Left hindlimb (tissue), 1 donor: Measurements from ENCODE around the gene CCDC15.
"Not testable (repeated sequence)": the region's sequence is repeated elsewhere in the genome, so short reads cannot be mapped to it uniquely, and the experiment has no call there.

ENCODE experiments used
- DNase-seq: peaks from one replicate; pipeline ENCODE4 v3.0.0-alpha.2; 2018

Gene CCDC15

DNA sequence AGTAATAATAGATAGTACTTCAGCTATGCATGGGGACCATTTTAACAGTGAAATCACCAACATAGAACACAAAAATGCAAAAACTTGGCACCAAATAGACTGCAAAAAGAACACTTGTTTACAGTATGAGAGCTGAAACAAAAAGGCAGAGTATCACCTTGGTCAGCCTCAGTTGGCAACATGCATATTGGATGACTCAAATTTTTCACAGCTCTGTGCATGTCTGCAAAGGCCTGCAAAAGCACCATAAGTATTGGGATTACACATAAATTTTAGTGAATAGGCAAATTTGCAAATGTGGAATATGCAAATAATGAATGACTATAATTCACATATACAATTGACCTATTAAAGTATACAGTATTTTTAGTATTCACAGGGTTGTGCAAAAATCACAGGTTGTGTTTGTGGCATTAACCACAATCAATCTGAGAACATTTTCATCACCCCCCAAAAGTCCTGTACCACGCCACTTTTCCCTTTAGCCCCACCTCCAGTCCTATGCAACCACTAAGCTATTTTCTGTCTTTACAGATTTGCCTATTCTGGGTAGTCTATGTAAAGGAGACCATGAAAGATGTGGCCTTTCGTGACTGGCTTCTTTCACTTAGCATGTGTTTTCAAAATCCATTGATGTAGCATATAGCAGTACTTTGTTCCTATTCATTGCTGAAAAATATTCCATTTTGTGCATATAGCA, 47.2 kb downstream of the CCDC15 start:
- DNase-seq, result no peak

DNA sequence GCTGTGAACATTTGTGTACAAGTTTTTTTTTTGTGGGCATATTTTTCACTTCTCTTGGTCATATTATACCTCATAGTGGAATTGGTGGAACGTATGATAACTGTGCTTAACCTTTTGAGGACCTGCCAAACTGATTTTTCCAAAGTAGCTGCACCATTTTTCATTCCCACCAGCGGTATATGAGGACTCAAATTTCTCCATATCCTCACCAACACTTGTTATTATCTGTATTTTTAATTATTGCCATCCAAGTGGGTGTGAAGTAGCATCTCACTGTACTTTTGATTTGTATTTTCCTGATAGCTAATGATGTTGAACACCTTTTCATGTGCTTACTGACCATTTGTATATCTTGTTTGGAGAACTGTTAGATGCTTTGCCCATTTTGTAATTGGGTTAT, 47.8 kb downstream of the CCDC15 start:
- DNase-seq, result no peak

DNA sequence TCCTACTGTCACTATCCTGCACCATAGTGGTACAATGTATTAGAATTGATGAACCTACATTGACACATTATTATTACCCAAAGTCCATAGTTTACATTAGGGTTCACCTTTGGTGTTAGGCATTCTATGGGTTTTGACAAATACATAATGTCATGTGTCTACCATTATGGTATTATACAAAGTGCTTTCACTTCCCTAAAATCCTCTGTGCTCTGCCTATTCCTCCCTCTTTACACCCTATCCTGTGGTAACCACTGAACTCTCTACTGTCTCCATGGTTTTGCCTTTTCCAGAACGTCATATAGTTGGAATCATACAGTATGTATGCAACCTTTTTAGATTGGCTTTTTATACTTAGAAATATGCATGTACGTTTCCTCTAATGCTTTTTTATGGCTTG, 51.5 kb downstream of the CCDC15 start:
- no peak for DNase-seq

DNA sequence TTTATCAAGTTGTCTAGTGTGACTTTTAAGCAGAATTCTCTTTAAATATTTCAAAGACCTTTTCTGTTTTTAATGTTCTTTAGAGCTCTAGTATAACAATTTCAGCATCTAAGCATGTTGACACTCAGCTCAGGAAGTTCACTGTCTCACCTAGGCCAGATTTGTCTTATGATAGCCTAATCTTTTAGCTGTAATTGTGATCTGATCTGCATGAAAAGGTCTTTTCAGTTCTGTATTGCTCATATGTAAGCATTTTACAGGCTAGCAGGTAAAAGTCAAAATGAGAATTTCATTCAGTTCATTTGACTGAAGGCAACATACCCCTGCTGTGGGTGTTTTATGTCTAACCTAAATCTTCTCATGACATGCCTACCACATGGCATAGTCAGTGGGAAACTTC, 62.4 kb downstream of the CCDC15 start:
- DNase-seq, result no peak

DNA sequence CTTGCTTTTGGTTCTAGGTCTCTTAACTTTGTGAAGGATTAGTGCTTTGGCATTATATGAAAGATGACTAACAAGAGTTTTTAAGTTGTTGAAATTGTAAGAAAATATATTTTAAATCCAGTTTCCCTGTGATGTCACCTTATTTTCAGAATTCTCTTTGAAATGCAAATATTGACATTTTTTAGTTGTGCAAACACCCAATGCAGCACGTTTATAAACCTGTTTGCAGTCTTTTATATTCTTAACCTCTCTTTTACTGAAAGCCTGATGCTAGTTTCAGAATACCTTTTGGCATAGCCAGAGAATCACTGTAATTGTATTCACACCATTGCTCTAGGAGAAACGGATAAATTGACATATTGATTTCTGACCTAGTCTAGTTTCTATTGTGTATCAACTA, 66.3 kb downstream of the CCDC15 start:
- no peak for DNase-seq

DNA sequence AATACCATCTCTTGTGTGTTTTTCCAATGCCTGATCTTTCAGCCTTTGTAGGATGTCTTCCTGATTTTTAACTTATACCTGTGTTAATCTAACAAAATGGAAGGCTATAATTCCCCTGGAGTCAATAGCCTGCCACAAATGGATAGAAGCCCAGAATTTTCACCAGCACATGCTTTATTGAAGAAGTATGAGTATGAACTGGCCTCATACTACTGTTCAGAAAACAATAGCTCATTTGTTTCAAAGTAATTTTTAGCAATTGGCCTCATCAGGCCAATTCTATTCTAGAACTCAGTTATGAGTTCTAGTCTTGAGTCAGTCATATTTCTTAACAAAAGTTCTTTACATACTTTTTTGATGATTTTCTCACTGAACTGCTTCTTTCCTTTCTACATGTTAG, 68.5 kb downstream of the CCDC15 start:
- no peak for DNase-seq

DNA sequence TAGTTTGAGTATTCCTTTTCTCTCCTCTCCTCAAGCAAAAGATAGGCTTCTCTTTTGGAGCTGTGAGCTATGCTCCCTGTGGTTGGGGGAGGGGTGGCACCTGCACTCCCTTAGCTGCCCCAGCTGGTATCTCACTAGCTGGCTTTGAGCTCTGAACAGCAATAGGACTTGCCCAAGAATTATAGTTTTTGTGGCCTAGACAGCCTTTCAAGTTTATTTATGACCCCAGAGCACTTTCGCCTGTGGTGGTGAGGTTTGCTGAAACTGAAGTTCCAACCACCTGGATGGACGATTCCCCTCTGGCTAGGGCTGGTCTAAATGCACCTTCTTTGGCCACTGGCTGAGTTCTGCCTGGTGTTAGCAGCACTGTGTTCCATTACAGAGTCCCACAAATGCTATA, 72.0 kb downstream of the CCDC15 start:
- no peak for DNase-seq

DNA sequence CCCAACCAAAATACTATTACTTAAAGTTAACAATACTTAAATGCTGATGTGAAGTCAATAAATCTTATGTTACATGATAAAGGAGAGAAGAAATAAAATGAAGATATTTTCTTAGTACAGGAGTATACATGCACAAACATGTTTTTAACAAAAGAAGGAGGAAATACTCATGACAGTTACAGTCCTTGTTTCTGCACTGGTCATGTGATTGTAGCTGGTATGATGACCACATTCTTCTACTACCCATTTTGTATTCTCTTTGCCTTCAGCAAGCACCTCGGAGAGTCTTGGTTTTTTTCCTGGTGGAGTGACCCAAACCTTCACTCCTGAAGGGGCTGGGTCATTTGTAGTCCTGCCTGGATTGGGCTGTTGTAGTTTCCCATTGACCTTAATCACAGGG, 75.4 kb downstream of the CCDC15 start:
- DNase-seq, result not testable (repeated sequence)

DNA sequence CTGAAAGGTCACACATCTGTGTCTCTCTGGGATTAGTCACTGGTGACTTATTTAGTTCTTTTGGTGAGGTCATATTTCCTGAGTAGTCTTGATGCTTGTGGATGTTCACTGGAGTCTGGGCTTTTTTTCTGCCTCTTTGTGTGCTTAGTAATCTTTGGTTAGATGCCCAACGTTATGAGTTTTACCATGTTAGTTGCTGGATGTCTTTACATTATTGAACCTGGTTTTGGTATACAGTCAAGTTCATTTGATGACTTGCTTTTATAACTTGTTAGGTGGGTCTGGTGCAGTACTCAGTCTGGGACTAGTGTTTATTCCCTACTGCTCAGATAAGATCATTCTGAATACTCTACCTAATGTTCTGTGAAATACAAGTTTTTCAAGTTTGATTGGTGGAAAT, 82.9 kb downstream of the CCDC15 start:
- DNase-seq, result no peak

DNA sequence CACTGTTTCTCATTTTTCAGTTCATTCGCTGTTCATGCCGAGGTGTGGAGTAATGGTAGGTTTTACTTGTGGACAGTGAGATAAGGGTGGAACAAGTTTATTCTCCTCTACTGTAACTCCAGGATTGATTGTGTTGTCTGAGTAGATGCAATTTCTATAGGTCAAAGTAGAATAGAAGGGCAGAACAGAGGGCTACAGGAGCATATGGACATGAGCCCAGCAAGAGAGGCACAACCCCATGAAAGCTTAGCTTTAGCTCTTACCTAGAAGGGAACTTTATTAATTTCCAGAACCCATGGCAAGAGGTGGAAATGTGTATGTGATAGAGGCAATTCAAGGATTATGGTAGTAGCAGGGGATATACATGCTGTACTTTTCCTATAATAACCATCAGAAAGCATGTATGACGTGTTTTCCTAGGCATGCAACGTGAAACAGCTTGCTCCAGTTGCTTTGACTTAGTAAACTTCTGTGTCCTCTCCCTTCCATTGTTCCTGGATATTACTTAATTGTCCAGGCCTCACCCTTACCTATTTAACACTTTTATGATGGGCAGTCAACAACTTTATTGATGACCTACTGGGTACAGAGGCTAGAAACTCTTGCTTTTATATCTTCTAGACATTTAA, 95.3 kb downstream of the CCDC15 start:
- no peak for DNase-seq

DNA sequence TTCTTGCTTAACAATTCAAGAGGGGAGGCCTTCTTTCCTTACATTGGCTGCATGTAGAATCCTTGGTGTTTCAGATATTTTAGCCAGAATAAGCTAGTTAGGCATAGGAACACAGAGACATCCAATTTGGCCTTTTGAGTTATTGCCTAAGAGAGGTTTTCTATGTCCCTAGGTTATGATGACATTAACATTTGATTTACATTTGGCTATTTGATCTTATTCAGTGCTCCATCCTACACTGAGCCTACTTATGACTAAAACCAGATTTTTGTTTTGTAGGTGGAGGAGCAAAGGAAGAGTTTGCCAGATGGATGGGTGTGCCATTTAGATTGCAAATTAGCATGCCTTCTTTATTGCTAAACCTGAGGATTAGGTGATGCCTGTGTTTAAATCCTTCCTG, 98.0 kb downstream of the CCDC15 start:
- no peak for DNase-seq

DNA sequence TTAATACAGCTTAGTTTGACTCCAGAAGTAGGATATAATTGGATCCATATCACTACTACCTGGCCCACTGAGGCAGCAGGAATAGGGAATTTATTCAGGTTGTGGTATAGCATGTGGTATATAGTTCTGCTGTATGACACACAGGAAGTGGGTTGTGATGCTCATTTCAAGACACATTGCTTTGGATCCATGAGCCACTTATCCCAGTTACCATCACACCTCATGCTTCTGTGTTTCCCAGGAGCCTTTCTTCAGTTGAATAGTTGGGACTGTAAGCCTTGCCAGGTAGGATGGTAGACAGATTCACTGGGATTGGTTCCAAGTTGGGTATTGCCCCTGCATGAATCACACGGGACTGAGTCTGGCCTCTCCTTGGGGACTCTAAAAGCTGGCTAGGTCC, 99.2 kb downstream of the CCDC15 start:
- no peak for DNase-seq

DNA sequence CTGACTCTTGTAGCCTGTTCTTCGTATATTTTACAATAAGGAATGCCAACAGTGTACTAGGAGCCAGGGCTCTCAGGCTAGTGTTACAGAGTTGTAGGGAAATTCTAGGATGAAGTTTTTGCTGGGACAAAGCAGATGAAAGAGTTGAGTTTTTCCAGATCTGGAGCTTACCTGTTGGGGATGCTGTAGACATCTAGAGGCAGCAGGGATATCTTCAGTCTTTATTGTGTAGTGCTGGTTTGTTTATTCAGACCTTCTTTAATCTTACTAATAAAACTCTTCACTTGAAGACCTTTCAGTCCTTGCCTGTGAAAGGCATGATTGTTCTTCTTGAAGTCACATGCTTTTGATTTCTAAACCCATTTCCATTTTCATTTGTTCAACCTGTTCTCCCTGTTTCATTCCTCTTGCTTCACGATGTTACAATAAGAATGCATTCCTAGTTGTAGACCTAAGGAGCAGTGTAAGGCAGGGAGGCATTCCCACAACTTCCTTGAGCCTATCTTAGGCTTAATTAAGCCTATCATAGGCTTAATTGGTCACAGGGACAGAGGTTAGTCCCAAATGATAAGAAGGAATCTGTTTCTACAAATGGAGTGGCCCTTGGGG, 101.2 kb downstream of the CCDC15 start:
- DNase-seq, result no peak

DNA sequence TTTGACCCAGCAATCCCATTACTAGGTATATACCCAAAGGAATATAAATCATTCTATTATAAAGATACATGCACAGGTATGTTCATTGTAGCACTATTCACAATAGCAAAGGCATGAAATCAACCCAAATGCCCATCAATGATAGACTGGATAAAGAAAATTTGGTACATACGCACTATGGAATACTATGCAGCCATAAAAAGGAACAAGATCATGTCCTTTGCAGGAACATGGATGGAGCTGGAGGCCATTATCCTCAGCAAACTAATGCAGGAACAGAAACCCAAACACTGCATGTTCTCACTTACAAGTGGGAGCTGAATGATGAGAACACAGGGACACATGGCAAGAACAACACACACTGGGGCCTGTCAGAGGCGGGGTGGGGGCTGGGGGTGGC, 102.1 kb downstream of the CCDC15 start:
- DNase-seq, result not testable (repeated sequence)

DNA sequence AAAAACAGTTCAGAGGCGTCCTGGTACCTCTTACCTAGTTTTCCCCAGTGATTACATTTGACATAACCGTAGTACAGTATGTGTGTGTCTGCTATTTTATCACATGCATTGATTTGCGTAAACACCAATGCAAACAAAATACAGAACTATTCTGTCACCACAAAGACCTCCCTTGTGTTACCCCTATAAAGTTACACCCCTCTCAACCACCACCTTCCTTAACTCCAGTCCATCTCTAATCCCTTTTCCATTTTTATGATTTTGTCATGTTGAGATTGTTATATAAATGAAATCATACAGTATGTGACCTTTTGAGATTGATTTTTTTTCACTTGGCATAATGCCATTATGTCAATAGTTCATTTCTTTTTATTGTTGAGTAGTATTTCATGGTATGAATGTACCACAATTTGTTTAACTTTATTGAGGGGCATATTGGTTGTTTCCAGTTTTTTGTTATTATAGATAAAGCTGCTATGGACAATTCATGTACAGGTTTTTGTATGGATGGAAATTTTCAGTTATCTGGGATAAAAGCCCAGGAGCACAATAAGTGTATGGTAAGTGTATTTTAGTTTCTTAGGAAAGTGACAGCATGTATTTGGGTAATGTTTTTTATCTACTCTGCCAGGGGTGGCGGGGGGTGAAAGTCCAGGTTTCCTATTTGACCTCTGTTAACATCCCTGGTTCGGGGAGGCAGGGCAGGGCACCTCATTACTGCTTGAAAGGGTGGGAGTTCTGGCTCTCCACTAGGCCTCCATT, 103.1 kb downstream of the CCDC15 start:
- no peak for DNase-seq

DNA sequence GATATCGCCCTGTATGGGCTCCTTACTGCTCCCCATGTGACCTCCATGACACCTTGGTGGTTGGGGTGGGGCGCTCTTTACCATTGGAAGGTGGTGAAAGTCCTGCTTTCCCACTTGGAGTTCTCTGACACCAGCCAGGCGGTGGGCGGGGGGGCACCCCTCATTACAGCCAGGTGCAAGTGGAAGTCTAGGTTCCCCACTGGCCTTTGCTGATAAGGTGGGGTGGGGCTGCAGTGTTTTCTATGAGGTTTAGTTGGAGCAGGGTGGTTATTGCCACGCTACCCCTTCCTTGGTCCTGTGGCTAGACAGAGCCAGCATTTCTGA, 103.7 kb downstream of the CCDC15 start:
- no peak for DNase-seq

DNA sequence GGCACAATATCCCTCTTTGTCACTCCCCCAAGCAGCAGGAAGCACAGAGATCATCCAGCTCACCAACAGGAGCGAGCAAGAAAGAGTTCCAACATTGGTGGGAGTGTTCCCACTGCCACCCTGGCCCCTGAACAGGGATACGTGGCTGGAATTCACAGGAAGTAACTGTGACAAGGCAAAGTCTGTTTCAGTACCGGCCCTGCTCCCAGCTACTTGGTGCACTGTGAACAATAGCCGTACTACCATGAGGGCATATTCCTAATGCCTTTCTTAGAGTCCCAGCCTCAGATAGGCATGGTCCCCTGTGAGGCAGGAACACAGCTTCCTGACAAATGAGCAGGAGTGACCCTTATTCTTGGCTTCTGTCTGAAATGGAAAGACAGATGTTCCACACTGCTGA, 107.3 kb downstream of the CCDC15 start:
- DNase-seq, result no peak

DNA sequence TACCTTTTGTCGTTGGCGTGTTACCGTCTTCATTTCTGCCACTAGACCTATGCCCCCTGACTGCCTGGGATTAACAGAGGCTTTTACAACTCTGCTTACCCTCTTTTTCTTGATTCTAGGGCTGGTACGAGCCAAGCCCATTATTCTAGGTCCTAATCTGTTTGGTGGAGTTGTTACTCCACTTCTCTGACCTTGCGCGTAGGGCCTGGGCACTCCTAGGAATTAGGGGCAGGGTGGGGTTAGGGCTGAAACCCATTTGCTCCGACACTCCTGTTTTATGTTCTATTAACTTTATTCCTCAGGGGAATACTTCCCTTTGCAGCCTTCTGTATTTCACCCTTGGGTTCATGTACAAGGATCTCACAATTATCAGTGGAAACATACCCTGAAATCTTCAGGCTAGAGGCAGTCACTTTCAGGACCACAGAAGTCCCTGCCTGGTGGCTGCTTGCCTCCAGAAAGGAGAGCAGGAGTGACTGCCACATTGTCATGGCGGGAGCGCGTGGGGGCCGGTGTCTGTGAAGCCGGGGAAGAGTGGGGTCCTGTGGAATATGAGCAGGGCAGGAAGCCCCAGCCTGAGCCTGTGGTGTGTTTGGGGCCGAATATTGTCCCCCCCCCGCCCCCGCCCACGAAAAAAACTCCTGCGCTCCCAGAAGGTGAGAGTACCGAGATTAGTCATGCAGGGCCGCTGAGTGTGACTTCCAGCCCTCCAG, 108.4 kb downstream of the CCDC15 start:
- DNase-seq, result no peak

DNA sequence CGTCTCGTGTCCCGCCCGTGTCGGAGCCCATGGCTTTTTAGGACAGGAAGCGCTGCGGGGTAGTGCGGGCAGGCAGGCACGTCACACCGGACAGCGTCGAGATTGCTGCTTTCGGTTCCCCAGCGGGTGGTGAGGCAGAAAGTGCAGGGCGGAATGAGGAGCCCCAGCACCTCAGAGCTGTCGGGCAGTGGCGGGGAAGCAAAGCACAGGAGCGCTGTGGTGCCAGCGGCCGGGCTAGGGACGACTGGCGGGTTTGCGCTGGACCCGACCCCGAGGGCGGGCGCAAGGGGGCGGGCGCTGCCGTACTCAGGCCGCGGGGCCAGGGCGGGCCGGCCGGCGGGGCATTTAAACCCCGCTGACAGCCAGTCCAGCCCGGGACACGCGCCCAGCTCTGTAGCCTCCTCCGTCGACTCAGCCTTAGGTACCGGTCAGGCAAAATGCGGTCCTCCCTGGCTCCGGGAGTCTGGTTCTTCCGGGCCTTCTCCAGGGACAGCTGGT, 109.0 kb downstream of the CCDC15 start, which contains the start of gene SLC37A2:
Gene SLC37A2, plus strand, starts transcription at position 375 of the 498 bp plus-strand sequence. Its CDS starts 63 bp downstream, at position 438.
- DNase-seq, result peak; percentile 71

DNA sequence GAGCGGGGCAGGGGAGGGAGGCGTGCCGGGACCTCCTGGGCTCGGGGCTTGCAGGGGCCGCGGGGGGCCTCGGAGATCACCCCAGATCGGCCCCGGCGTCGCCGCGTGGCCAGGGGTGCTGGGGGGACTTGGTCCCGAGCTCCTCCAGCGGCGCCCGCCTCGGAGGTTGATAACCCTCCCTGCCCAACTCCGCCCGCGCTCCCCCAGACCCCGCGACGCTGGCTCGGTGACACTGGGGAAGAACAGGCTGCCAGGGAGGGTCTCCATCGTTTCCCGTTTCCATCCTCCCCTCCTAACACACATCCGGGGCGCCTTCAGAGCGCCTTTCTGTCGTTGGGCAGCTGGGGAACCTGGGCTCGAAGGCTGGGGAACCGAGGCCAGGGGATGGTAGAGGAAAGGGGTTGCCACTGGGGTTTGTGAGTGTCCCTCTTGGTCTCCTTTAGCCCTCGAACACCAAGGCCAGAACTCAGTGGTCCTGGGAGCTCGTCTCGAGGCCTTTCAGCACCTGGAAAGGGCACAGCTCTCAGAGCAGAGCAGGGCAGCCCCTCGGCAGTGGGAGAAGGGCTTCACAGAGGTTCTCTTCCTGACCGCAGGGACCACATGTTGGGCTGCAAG, 109.5 kb downstream of the CCDC15 start:
- no peak for DNase-seq

DNA sequence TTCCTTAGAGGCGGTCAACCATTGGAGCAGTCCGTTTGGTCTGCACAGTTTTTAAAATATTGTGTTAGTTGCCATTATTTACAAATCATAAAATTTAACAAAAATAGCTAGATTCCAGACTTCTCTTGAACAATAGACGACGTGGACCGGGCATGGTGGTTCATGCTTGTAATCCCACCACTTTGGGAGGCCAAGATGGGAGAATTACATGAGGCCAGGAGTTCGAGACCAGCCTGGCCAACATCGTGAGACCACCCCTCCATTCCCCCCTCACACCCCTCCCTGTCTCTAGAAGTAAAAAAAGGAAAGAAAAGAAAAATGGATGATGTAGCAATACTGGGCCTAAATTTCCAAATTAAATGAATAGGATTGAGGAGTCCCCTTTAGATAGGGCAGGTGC, 110.1 kb downstream of the CCDC15 start:
- no peak for DNase-seq

DNA sequence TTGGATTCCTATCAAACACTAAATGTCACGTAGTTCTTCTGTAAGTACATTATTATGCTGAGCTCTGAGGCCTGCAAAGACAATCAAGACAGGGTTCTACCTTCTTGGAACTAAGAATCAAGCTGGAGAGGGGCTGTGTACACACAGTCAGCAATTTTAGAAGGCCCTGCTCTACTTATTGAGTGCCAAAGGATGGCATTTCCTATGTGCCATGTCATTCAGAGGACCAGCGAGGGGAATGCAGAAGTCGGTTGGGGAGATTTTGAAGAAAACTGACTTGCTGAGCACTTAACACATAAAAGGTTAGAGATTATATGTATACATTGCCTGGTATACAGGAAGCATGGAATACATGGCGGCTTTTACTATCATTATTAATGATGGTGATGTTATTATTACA, 114.4 kb downstream of the CCDC15 start:
- no peak for DNase-seq

DNA sequence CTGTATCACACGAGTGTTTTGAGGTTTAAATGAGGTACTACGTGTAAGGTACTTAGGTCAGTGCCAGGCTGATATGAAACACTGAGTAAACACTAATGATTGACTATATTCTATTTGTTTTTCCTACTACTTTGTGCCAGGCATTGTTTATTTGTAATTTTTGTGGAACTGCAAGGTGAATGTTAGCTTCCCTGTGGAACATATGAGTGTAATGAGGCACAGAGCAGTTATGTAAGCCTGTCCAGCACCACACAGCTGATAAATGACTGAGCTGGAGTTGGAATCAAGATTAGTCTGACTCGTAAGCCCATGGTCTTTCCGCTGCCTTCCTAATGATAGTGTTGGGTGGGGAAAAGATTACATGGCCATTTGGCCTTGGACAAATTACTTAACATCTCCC, 115.0 kb downstream of the CCDC15 start:
- no peak for DNase-seq
